RWPE2 (cell line): ENCODE results near the gene LARP4B.

ENCODE experiments used
- ATAC-seq: fragments of 200-7000 bp; cut with Tn5 transposase; 3 replicates; pipeline ENCODE4 v1.9.1; 2021; ENCODE audit warnings: low read depth
- DNase-seq: peaks from one replicate; pipeline ENCODE4 v3.0.0-alpha.2; 2020; ENCODE audit warnings: low spot score
- H3K27ac ChIP-seq: fragments of 450-650 bp; 2 replicates; pipeline ENCODE4 v1.5.1; 2017; ENCODE audit warnings: mild to moderate bottlenecking; ENCODE audit not compliant: poor library complexity, severe bottlenecking
- H3K27me3 ChIP-seq: fragments of 250-450 bp; sonication (Bioruptor Pico); 2 replicates; pipeline ENCODE4 v1.5.1; 2021; ENCODE audit warnings: mild to moderate bottlenecking, moderate library complexity; ENCODE audit not compliant: insufficient read depth, poor library complexity, severe bottlenecking
- H3K36me3 ChIP-seq: fragments of 250-450 bp; sonication (Bioruptor Pico); 2 replicates; pipeline ENCODE4 v1.5.1; 2020; ENCODE audit warnings: low read depth, mild to moderate bottlenecking, moderate library complexity
- H3K4me1 ChIP-seq: fragments of 250-450 bp; sonication (Bioruptor Pico); 2 replicates; pipeline ENCODE4 v1.5.1; 2021; ENCODE audit warnings: mild to moderate bottlenecking, moderate library complexity; ENCODE audit not compliant: insufficient read depth, poor library complexity, severe bottlenecking
- H3K4me3 ChIP-seq: fragments of 250-450 bp; sonication (Bioruptor Pico); 2 replicates; pipeline ENCODE4 v1.5.1; 2021; ENCODE audit warnings: mild to moderate bottlenecking, moderate library complexity; ENCODE audit not compliant: severe bottlenecking
- H3K9me3 ChIP-seq: fragments of 250-450 bp; sonication (Bioruptor Pico); 2 replicates; pipeline ENCODE4 v1.5.1; 2021; ENCODE audit warnings: mild to moderate bottlenecking, moderate library complexity; ENCODE audit not compliant: severe bottlenecking
- TF ChIP-seq, protein P1 (sequence below): fragments of 450-650 bp; IDR thresholded peaks from one replicate; pipeline ENCODE4 v1.5.1; 2017; ENCODE audit warnings: mild to moderate bottlenecking, moderate library complexity; ENCODE audit not compliant: poor library complexity, severe bottlenecking

Gene LARP4B

DNA sequence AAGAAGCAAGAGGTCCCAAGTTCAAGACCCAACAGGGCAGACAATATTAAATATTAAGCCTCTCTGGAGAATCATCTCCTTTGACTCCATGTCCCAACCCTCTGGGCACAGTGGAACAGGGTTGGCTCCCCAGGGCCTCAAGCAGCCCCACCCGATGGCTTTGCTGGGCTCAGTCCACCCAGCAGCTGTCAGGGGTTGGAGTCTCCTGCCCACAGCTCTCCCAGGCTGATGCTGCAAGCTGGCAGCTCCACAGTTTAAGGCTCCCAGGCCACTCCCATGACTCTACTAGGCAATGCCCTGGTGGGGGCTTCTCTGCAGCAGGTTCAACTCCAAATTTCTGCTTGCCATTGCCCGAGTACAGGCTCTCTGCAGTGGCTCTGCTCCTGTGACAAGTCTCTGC lies 55.1 kb downstream of the LARP4B start:
- TF ChIP-seq, protein P1, sequence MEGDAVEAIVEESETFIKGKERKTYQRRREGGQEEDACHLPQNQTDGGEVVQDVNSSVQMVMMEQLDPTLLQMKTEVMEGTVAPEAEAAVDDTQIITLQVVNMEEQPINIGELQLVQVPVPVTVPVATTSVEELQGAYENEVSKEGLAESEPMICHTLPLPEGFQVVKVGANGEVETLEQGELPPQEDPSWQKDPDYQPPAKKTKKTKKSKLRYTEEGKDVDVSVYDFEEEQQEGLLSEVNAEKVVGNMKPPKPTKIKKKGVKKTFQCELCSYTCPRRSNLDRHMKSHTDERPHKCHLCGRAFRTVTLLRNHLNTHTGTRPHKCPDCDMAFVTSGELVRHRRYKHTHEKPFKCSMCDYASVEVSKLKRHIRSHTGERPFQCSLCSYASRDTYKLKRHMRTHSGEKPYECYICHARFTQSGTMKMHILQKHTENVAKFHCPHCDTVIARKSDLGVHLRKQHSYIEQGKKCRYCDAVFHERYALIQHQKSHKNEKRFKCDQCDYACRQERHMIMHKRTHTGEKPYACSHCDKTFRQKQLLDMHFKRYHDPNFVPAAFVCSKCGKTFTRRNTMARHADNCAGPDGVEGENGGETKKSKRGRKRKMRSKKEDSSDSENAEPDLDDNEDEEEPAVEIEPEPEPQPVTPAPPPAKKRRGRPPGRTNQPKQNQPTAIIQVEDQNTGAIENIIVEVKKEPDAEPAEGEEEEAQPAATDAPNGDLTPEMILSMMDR = no peak
- Histone ChIP-seq H3K36me3 (peaks cover 44% of the 10 kb centered on the region), H3K27me3 (no peaks in the 10 kb centered on the region), H3K4me1 (no peaks in the 10 kb centered on the region), H3K27ac (no peak overlapping the region), H3K9me3 (no peaks in the 10 kb centered on the region), H3K4me3 (no peak overlapping the region)
- no peak for DNase-seq
- ATAC-seq = no peak

DNA sequence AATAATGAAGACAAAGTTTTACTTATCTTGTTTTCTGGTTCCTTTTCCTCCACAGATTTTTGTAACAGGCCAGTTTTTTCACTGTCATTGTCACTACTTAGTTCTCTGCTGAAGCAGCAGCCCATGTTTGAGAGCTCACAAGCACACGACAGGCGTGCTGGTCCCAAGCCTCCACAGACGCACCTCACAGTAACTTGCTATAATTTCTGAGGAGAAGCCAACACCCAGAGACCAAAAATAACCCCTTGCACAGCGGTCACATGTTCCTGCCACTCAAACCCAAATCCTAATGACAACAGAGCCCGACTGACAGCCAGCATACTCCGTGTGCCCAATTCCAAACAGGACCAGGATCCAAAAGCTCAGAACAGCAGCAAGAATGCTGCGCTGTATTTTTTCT lies 58.5 kb downstream of the LARP4B start:
- TF ChIP-seq, protein P1 = no peak
- DNase-seq = no peak
- ATAC-seq = no peak
- Histone ChIP-seq H3K9me3 (no peaks in the 10 kb centered on the region), H3K27me3 (no peaks in the 10 kb centered on the region), H3K4me1 (no peaks in the 10 kb centered on the region), H3K4me3 (no peak overlapping the region), H3K36me3 (peaks cover 28% of the 10 kb centered on the region), H3K27ac (no peak overlapping the region)

DNA sequence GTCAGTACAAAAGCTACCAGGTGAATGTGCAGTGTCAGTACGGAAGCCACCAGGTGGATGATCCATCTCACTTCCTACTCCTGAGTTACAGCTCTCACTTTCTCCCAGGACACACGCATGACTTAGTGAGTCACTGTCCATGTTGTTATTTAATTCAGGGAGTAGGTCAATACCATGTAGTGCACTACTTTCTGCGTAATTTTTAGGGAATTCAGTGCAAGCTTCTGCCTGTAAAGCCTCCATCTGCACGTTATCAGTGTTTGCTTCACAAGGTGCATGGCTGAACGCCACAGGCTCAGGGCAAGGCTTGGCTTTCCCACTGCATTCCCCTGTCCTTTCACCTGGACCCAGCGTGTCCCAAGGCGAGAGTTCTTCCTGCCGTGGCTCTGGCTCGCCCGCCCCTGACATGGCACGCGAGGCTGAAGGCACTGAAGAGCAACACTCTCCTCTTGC lies 59.5 kb downstream of the LARP4B start:
- Histone ChIP-seq H3K4me1 (no peaks in the 10 kb centered on the region), H3K27ac (no peak overlapping the region), H3K27me3 (no peaks in the 10 kb centered on the region), H3K36me3 (peaks cover 25% of the 10 kb centered on the region), H3K4me3 (no peak overlapping the region), H3K9me3 (no peaks in the 10 kb centered on the region)
- no peak; the same call in 2 of the 3 replicates for ATAC-seq
- TF ChIP-seq, protein P1 = no peak
- DNase-seq = no peak

DNA sequence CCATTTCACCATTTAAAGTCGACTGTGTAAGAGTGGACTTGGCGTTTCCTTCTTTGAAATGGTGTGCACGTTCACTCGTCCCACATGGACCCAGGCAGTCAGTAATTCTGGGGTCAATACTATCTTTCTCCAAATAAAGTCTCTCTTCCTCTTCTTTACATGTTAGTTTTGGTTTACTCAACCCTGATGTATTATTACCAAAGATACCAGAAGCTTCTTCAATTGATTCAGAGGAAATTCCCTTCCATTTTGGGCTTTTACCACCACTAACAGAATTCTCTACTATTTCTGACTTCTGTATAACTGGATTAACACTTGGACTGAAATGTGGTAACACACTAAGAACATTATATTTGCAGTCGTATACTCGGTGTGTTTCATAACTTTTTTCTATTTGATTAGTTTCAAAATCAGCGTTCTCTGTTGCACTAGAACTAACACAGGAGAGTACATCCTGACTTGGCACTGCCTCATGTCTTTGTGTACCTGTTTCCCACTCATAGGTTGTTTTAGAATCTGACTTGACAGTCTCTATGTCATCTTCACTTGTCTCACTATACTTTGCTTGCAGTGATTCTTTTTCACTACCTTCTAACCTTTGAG lies 60.8 kb downstream of the LARP4B start:
- H3K9me3 ChIP-seq = no peaks in the 10 kb centered on the region
- H3K36me3 ChIP-seq = peaks cover 29% of the 10 kb centered on the region
- H3K27ac ChIP-seq = no peak overlapping the region
- no peaks in the 10 kb centered on the region for H3K4me1 ChIP-seq
- H3K4me3 ChIP-seq = no peak overlapping the region
- no peaks in the 10 kb centered on the region for H3K27me3 ChIP-seq
- DNase-seq (no peak), ATAC-seq (no peak)
- TF ChIP-seq, protein P1 = no peak

DNA sequence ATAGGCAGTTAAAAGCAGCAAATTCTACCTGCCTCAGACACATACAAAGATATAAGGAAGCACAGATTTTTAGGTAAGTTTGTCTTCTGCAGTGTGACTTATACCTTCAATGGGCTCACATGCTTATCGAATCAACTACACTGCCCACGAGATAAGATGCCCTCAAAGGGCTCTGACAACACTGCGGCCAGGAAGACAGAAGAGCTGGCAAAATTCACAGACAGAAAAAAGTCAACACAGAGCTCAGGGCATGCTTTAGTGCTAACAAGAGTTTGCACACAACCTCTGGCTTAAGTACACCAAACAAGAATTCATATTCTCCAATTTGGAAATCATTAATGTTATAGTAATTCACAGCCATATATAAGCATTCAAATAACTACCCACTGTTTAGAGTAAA lies 62.3 kb downstream of the LARP4B start:
- Histone ChIP-seq H3K36me3 (peaks cover 25% of the 10 kb centered on the region), H3K27me3 (no peaks in the 10 kb centered on the region), H3K4me3 (no peak overlapping the region), H3K4me1 (no peaks in the 10 kb centered on the region), H3K9me3 (no peaks in the 10 kb centered on the region), H3K27ac (no peak overlapping the region)
- TF ChIP-seq, protein P1 = no peak
- ATAC-seq (no peak), DNase-seq (no peak)
